GM18499 (cell line): Measurements from ENCODE around the gene RAP1B.
A peak's percentile ranks its signal among the peaks of the same experiment; 100 is the strongest.

Source experiments
- ATAC-seq: cut with Tn5 transposase; IDR thresholded peaks from one replicate; pipeline ENCODE4 v1.9.1; 2021; ENCODE audit warnings: moderate number of reproducible peaks; ENCODE audit not compliant: insufficient read depth, unreplicated experiment

RAP1B gene

DNA sequence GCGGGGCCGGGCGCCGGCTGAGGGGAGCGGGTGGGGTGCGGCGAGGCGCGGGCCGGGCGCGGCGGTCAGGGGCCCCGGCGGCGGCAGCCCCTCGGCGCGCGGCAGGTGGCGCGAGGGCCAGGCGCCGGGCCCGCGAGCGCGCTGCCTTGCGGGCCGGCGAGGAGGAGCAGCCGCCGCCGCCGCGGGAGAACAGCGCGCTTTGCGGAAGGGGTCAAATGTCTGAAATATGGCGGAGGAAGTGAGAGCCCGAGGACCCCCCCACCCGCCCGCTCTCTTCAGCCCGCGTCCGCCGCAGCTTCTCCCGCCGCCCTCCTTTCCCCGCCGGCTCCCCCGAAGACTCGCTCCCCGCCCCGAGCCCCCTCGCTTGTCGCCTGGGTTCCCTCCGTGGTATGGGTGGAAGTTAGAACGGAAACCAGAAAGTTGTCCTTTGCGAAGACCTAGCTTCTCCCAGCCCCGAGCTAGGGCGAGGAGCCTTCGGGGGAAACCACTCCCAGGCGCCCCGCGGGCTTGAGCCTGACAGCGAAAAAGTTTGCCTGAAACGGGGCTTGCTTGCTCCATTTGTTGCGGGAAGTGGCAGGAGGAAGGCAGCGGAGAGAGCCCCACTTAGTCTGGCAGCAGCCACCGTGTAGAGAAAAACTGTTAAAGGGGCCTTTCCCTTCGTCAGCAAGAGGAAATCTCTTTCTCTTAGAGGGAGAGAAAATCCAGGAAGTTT lies 551 bp downstream of the RAP1B start:
- peak; percentile 2 for ATAC-seq

DNA sequence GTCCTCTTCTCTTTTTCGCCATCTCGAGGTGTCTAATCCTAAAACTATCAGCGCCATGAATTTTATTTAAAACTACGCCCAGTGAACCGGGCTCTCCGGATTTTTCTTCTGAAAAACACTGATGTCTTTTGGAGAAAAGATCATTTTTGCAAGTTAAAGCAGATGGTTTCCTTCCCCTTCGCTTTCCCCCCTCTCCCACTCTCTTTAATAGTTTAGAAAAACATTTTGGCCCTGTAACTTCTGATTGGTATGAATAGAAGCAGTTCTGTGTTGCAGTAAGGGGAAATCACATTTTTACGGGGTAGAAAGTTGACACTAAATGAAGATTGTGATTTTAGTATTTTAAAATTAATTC lies 1.1 kb downstream of the RAP1B start:
- no peak for ATAC-seq

DNA sequence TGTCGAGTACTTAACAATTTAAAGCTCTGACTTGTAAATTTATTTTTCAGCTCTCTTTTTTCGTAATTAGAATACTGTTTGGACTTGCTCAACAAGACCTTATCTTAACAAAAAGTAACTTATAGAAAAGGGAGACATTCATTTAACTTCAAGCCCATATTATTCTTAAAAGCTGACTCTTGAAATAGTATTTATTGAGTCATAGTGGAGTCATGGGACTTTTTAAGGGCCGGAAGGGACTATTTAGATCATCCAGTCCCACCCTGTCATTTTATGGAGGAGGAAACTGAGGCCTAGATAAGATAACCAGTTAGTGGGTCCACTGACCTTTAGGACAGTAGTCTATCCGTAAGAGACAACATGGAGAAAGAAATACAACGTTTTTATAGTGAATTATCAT lies 1.5 kb downstream of the RAP1B start:
- no peak for ATAC-seq

DNA sequence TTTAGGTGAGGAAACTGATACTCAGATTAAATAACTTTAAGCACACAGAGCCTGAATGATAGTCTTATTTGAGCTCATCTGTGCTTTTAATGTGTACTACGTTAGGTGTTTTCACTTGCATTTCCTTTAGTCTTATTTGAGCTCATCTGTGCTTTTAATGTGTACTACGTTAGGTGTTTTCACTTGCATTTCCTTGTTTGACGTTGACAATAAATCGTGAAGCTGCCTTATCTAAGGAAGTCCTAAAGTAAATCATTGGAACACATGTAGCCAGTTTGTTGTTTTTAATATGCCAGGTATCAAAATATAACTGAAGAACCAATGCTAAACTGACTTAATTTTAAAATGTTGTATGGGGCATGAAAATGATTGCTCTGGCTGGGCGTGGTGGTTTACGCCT lies 2.0 kb downstream of the RAP1B start:
- ATAC-seq, result no peak

DNA sequence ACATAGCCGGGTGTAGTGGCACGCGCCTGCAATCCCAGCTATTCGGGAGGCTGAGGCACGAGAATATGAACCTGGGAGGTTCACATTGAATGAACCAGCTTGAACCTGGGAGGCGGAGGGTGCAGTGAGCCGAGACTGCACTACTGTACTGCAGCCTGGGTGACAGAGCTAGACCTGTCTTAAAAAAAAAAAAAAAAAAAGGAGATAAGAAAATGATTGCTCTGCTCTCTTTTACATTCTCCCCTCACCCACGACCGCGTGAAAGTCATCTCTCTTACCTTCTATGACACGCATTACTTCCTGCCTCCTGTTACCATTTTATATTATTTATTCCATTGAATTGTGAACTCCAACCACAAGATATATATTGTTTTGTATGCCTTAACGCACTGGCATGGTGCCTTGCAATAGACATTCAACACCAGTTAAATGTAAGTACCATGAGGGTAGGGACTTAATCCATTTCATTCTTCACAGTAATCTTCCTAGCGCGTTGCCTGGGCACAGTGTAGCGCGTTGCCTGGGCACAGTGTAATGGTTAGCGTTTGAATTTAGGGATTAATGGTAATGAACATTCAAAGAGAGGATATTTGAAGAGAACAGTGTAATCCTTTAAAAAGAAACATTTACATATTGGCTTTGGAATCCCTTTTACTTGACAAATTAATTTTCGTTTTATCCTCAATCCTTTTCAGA lies 2.7 kb downstream of the RAP1B start:
- no peak for ATAC-seq

DNA sequence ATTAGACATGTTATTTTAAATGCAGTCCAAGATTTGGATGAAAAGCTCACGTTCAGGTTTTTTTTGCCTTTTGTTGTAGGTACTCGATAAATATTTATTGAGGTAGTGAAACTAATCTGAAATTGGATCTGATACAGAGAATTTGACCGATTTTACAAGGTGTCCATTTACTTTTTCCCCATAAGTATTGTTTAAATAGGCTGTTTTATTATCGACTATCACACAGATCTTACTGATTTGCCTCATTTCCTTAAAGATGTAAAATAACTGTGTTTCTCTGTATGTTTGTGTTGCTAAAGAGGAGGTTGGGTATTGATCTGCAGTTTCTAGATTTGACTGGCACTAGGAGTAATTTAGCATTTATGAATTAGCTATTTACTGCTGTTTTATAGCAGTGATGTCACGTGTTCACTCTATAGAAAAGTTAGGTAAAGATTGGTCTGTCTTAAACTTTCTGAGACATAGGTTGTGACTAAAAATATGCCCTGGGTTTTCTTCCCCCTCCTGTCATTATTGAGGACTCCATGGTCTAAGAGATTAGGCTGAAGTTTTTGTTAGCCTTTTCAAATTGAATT lies 3.5 kb downstream of the RAP1B start:
- ATAC-seq, result no peak

DNA sequence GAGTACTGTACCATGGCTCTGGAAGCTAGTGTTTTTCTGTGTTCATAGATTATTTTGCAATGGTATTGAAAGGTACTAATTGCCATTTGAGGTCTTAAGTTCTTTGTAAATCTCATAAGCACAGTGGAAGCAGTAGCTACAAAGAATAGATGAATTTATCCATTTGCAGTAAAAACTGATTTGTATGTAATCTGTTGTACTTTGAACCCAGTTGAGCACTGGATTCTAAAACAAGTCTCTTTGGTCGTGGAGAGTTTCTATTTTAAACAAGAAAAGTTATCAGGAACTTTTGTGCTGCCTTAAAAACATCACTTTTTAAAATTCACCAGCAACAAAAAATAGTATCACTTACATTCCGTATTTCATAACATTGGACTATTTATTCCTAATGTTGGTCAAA lies 4.1 kb downstream of the RAP1B start:
- ATAC-seq, result no peak

DNA sequence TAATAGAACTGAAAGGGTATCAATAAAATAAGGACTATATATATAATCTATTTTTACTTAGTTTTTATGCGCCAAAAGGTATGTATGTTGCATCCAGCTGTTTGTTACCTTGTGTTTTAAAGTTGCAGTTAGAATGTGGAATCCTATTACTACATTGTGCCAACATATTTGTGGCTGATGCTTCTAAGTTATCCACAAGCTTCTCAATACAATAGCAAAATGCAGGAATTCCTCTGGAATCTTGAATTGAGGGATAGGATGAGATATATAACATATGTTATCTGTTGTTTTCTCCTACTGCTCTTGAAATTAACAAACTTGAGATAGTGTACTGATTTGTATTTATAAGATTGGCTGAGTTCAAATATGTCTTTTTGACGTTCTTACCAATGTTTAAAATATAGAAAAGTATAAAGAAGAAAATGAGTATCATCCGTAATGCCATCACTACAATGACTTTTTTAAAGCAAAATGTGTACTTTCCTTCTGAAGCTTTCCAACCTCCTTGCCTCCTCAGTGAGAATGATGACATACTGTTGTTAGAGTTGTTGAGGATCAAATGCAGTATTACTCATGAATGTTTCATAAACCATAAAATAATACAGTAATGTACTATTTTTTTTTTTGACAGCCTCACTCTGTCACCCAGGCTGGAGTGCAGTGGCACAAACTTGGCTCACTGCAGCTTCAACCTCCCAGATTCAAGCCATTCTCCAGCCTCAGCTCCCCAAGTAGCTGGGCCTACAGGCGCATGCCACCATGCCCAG lies 6.6 kb downstream of the RAP1B start:
- ATAC-seq, result no peak

DNA sequence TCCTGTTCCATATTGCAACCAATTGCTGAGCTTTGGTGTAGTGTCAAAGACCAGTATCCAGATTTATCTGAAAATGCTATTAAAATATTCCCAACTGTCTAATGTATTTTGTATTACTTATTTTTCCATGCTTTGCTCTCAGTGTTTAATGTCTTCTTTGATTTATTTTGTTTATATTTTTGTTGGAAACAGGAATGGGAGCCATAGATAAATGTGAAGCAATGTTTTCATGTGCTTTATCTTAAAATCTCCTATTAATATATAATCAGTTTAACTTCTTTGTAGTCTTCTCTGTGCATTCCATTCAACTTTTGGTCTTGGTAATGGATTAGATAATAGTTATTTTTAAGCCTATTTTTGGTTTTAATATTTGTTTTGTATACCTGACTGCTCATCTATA lies 8.8 kb downstream of the RAP1B start:
- ATAC-seq, result no peak

DNA sequence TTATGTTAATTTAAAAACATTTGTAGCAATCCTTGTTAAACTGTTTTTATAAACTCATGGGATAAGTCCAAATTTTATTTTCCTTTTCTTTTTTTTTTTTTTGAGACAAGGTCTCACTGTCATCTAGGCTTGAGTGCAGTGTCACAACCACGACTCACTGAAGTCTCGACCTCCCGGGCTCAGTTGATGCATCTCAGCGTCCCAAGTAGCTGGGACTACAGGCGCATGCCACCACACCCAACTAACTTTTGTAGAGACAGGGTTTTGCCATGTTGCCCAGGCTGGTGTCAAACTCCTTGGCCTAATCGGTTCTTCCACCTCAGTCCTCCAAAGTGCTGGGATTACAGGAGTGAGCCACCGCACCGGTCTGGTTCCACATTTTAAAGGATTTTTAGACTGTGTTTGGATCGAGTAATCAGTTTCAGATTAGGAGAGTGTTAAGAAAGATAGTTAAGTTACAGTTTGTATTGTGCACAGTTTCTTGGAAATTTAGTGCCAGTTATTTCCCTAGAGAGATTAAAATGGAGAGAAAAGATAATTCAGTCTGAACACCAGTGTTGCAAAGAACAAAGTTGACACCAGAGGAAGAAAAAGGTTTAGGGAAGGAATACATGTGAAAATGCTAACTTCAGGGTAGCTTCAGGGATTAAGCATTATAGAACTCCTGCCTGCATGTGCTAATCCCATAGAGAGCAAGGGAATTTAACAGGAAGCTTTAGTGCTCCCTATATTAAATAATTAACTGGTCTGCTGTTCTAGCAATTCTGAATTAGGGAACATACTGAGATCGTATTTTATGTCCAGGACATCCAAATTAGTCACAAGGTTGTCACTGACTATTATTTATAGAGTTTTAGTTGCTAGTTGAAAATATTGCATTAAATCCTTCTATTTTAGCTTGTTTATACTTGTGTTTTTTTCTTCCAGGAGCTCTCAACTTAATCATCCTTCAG lies 10.1 kb downstream of the RAP1B start:
- ATAC-seq, result no peak

DNA sequence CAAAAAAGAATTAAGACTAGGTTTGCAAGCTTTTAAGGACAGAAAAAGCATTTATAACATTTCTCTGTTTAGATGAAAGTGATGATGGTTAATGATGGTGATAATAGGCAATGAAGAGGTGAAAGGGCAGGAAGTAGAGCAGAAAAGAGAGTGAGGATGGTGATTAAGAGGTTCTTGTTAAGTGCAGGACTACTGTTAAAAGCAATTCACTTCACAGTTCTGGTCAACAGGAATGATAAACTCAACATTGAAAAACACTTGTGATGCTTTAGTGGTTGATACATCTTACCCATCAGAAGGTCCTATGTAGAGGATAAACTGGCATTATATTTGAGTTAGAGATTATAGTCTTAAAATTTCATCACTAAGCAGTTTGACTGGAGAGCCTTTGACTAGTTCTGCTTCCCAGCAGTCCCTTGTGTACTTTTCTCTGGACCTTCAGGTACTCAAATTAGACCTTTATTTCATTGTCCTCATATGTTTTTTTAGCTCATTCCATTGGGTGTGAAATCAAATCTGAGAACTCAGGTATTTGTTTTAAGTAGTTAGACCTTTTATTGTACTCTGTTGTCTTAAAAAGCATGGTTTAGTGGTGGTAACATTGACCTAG lies 10.9 kb downstream of the RAP1B start:
- no peak for ATAC-seq

DNA sequence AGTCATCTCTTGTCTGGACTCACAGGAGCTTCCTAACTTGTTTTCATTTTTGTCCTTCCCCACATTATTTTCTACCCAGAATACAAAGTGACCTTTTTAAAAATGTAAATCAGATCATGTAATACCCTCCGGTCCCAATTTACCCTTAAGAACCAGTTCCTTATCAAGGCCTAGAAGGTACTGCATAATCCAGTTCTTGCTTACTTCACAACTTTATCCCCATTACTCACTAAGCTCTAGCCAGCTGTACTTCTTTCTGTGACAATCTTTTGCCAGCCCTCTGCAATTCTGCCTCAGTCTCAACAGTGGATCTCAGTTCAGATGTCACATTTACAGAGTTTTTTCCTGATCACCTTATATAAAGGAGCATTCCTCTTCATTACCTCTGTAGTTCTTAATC lies 11.6 kb downstream of the RAP1B start:
- ATAC-seq, result no peak

DNA sequence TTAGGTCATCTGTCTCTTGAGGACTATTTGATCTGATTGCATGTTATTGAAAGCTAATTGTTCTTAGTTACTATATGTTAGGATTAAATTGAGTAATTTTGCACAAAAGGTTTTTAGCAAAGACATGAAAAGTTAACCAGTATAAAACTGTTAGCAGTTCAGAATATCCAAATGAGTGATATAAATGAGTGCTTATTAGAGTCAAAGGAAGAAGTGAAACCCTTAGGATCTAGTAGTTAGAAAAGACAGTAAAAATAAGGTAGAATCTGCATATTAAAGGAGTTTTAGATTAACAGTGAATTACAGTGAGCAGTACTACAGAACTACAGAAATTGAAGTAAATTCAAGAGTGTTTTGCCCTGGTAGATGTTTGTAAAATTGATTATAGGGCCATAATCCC lies 12.4 kb downstream of the RAP1B start:
- no peak for ATAC-seq

DNA sequence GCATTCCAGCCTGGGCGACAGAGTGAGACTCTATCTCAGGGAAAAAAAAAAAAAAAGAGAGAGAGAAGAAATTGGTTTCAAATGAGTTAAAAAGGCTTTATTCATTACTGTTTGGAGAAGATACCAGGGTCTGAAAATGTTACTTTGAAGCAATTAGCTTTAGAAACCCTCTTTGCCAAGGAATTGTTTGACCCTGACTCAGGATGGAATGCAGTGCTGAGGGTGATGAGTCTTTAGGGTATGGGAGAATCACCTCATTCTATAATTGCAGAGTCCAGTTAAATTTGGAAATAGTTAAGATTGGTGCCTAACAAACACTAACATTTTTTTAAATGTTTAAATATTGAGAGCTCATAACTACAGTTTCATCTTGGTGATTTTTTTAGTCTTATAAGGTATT lies 13.3 kb downstream of the RAP1B start:
- no peak for ATAC-seq

DNA sequence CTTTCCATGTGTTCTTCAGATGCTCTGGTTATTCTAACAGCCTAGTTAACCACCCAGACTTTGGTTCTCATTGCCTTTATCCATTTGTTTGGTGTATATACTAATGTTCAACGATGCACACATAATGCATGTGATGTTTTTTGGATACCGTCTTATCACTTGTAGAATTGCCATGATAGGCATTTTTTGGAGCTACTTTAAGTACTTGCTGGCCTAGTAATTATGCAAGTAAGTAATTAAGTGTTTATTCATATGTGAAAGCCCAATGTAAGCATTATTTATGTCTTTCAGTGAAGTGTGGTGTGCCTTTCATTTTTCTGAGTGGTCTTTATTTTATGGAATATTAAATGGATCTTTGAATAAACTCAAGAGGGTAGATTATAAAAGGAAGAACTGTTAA lies 14.2 kb downstream of the RAP1B start:
- ATAC-seq, result no peak

DNA sequence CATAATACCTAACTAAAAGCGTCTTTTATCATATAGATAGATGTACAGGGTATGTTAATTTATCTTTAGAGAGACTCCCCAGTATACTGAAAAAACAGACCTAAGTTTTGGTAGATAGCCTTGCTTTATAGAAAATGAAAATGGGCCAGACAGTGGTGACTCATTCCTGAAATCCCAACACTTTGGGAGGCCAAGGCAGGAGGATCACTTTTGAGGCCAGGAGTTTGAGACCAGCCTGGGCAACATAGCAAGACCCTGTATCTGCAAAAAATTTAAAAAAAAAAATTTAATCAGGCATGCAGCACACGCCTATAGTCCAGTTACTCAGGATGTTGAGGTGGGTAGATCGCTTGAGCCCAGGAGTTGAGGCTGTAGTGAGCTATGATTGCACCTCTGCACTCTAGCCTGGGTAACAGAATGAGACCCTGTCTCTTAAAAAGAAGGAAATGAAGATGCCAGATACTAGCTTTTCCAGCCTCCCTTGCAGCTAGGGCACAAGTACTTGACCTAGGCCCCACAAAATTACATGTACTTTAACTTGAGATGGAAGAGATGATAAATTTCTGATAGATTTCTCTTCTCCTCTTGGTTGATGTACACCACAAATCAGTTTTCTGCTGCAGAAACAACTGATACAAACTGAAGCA lies 17.1 kb downstream of the RAP1B start:
- ATAC-seq, result no peak

DNA sequence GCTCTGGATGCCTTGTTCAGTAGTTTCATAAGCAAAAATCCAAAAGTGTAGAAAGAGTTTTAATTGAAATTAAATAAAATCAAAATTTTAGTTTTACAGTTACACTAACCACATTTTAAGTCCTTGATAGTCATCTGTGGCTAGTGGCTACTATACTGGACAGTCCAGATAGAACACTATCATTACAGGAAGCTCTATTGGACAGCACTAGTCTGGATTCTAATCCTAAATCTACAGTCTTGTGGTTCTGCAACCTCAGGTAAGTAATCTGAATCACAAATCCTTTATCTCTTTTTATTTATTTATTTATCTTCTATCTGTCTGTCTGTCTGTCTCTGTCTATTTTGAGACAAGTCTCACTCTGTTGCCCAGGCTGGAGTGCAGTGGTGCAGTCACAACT lies 18.0 kb downstream of the RAP1B start:
- ATAC-seq, result no peak

DNA sequence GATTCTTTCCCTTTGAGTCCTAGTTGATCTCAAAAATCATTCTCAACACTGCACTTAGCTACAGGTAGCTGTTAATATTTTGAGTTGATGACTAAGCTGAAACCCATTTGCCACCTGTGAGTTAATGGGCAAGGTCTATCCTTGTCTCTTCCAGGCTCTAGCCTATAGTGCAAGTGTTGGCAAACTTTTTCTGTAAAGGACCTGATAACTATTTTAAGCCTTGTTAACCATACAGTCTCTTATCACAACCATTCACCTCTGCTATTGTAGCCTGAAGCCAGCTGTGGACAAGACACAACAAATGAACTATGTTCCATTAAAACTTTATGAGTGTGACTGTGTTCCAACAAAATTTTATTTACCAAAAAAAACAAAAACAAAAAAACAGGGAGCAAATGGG lies 19.4 kb downstream of the RAP1B start:
- ATAC-seq, result no peak

DNA sequence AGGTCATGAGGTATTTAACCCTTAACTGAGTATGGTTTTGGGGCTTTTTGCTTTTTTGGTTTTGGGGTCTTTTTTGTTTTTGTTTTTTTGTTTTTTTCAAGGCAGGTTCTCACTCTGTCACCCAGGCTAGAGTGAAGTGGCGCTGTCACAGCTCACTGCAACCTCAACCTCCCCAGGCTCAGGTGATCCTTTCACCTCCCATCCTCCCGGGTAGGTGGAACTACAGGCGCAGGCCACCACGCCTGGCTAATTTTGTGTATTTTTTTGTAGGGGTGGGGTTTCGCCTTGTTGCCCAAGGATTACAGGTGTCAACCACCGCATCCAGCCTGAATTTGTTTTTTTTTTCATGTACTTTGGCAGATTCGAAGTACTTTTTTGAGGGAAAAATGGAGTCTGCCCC lies 19.9 kb downstream of the RAP1B start:
- no peak for ATAC-seq
